ENCODE results near the gene ANKRD17.

ANKRD17 gene

DNA sequence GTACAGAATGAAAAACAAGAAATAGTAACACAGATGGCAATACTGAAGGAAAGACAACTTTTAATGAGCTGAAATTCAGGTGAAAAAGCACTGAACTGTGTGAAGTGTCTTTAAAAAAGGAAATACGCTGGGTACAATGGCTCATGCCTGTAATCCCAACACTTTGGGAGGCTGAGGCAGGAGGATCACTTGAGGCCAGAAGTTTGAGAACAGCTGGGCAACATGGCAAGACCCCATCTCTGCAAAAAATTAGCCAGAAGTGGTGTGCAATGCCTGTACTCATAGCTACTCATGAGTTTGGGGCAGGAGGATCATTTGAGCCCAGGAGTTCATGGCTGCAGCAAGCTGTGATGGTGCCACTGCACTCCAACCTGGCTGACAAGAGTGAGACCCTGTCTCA is 129.3 kb downstream of the ANKRD17 start:
- Histone ChIP-seq H3K9me2 (ENCODE audit: low read depth, low read length) (no peaks in the 10 kb centered on the region), H3F3A (ENCODE audit: insufficient read depth, low read length) (no peaks in the 10 kb centered on the region; the same call in none of the 2 replicates), H3K79me2 (ENCODE audit: insufficient read depth, low read length) (no peaks in the 10 kb centered on the region), H3K9ac (ENCODE audit: low read length) (no peak overlapping the region), H3K4me2 (ENCODE audit: low read length) (no peak overlapping the region), H4K20me1 (ENCODE audit: insufficient read depth, low read length) (no peaks in the 10 kb centered on the region), H3K9me3 (ENCODE audit: low read length) (no peaks in the 10 kb centered on the region), H3K36me3 (ENCODE audit: insufficient read depth, low read length) (peaks cover 76% of the 10 kb centered on the region), H3K27me3 (ENCODE audit: insufficient read depth, low read length) (no peaks in the 10 kb centered on the region), H3K4me1 (ENCODE audit: insufficient read depth, low read length, severe bottlenecking) (no peaks in the 10 kb centered on the region), H2AFZ (ENCODE audit: low read length) (no peak overlapping the region), H3K27ac (ENCODE audit: low read depth, low read length, poor library complexity, severe bottlenecking) (no peak overlapping the region), H3K4me3 (ENCODE audit: low read depth, low read length, poor library complexity, severe bottlenecking) (no peak overlapping the region)
- no peak for TF ChIP-seq EZH2 (IDR thresholded peaks at IDR 0.05; ENCODE audit: borderline replicate concordance, low read length)
- TF ChIP-seq, protein P1, sequence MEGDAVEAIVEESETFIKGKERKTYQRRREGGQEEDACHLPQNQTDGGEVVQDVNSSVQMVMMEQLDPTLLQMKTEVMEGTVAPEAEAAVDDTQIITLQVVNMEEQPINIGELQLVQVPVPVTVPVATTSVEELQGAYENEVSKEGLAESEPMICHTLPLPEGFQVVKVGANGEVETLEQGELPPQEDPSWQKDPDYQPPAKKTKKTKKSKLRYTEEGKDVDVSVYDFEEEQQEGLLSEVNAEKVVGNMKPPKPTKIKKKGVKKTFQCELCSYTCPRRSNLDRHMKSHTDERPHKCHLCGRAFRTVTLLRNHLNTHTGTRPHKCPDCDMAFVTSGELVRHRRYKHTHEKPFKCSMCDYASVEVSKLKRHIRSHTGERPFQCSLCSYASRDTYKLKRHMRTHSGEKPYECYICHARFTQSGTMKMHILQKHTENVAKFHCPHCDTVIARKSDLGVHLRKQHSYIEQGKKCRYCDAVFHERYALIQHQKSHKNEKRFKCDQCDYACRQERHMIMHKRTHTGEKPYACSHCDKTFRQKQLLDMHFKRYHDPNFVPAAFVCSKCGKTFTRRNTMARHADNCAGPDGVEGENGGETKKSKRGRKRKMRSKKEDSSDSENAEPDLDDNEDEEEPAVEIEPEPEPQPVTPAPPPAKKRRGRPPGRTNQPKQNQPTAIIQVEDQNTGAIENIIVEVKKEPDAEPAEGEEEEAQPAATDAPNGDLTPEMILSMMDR (IDR thresholded peaks at IDR 0.05; ENCODE audit: low read length) = no peak

DNA sequence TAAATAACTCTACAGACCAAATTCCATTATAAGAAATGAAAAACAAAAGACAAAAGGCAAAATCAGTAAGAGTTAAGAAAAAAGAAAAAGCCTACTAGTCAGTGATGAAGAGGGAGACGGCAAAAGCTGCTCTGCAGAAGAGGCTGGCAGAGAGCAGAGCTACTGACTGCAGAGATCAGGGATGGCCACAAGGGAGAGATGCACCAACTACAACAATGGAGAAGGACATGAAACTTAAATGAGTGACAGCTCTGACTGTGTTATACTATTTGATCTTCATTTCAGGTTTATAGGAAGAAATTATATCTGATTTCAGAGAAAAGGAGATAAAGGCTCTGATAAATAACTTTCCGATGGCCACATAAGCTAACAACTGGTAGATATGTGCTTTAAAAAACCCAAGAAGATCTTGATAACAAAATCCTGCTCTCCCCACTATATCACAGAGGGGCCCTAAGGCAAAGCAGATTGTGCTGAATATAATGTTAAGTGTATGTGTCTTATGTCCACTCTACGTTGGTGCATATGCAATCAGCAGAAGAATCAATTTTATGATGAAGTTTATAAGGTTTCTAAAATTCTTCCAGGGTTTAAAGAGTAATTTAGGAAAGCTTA is 130.7 kb downstream of the ANKRD17 start:
- Histone ChIP-seq H3K9ac (ENCODE audit: low read length) (no peak overlapping the region), H3K9me3 (ENCODE audit: low read length) (no peaks in the 10 kb centered on the region), H3K4me3 (ENCODE audit: low read depth, low read length, poor library complexity, severe bottlenecking) (no peak overlapping the region), H3K27me3 (ENCODE audit: insufficient read depth, low read length) (no peaks in the 10 kb centered on the region), H3K9me2 (ENCODE audit: low read depth, low read length) (no peaks in the 10 kb centered on the region), H3K4me1 (ENCODE audit: insufficient read depth, low read length, severe bottlenecking) (no peaks in the 10 kb centered on the region), H3F3A (ENCODE audit: insufficient read depth, low read length) (no peaks in the 10 kb centered on the region; the same call in none of the 2 replicates), H3K27ac (ENCODE audit: low read depth, low read length, poor library complexity, severe bottlenecking) (no peak overlapping the region), H3K36me3 (ENCODE audit: insufficient read depth, low read length) (peaks cover 73% of the 10 kb centered on the region), H3K4me2 (ENCODE audit: low read length) (no peak overlapping the region), H3K79me2 (ENCODE audit: insufficient read depth, low read length) (no peaks in the 10 kb centered on the region), H4K20me1 (ENCODE audit: insufficient read depth, low read length) (no peaks in the 10 kb centered on the region), H2AFZ (ENCODE audit: low read length) (no peak overlapping the region)
- TF ChIP-seq, protein P1 (IDR thresholded peaks at IDR 0.05; ENCODE audit: low read length) = peak; percentile 34; the same call in 1 of the 2 replicates
- no peak for TF ChIP-seq EZH2 (IDR thresholded peaks at IDR 0.05; ENCODE audit: borderline replicate concordance, low read length)

DNA sequence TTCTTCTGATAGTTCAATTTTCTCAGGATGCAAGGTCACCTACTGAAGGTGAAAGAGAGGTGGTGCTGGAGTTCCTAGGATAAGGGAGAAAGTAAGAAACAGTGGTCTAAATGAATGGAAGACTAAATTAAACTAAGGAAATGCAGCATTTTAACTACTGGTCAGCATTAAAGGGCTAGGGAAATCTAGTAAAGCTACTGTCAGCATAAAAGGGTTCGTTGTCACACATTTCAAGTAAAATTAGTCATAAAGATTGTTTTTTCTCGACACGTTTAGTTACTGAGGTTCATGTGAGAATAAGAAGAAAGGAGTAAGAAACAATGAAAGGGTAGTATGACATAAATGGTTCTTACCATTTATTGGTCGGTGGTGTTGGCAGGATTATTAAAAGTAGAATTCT is 149.1 kb downstream of the ANKRD17 start:
- no peak overlapping the region for H3K9ac ChIP-seq (ENCODE audit: low read length)
- H3K79me2 ChIP-seq (ENCODE audit: insufficient read depth, low read length) = no peaks in the 10 kb centered on the region
- no peaks in the 10 kb centered on the region for H3K4me1 ChIP-seq (ENCODE audit: insufficient read depth, low read length, severe bottlenecking)
- TF ChIP-seq, protein P1 (IDR thresholded peaks at IDR 0.05; ENCODE audit: low read length) = no peak
- TF ChIP-seq EZH2 (IDR thresholded peaks at IDR 0.05; ENCODE audit: borderline replicate concordance, low read length) = no peak
- no peaks in the 10 kb centered on the region for H3K9me3 ChIP-seq (ENCODE audit: low read length)
- 0 out of 2 replicates have a peak, but pooled peaks cover 4% of the 10 kb centered on the region for H3F3A ChIP-seq (ENCODE audit: insufficient read depth, low read length)
- H3K4me2 ChIP-seq (ENCODE audit: low read length) = no peak overlapping the region
- H3K27ac ChIP-seq (ENCODE audit: low read depth, low read length, poor library complexity, severe bottlenecking) = no peak overlapping the region
- peaks cover 64% of the 10 kb centered on the region for H3K36me3 ChIP-seq (ENCODE audit: insufficient read depth, low read length)
- no peaks in the 10 kb centered on the region for H3K27me3 ChIP-seq (ENCODE audit: insufficient read depth, low read length)
- no peaks in the 10 kb centered on the region for H3K9me2 ChIP-seq (ENCODE audit: low read depth, low read length)
- no peak overlapping the region for H2AFZ ChIP-seq (ENCODE audit: low read length)
- H4K20me1 ChIP-seq (ENCODE audit: insufficient read depth, low read length) = no peaks in the 10 kb centered on the region
- no peak overlapping the region for H3K4me3 ChIP-seq (ENCODE audit: low read depth, low read length, poor library complexity, severe bottlenecking)

Measured in OCI-LY1 (cell line).